Measurements from ENCODE around the gene ACAD11.
A peak's percentile ranks its signal among the peaks of the same experiment; 100 is the strongest.
"Not testable (repeated sequence)": the region's sequence is repeated elsewhere in the genome, so short reads cannot be mapped to it uniquely, and the experiment has no call there.

ACAD11 gene

GRCh38 chr3:132654721-132655120 lies 4.9 kb downstream of the ACAD11 start:
- no peak for DNase-seq (ENCODE audit: low read depth, low spot score)
- H3K4me3 ChIP-seq (ENCODE audit: low read length): no peak overlapping the region

- H3K4me3 ChIP-seq (ENCODE audit: low read length): no peak overlapping the region
- DNase-seq (ENCODE audit: low read depth, low spot score): no peak
Measured at GRCh38 chr3:132654190-132654589, 5.4 kb downstream of the ACAD11 start.

GRCh38 chr3:132652640-132653270 lies 6.9 kb downstream of the ACAD11 start:
- no peak overlapping the region for H3K4me3 ChIP-seq (ENCODE audit: low read length)
- no peak for DNase-seq (ENCODE audit: low read depth, low spot score)

- no peak for DNase-seq (ENCODE audit: low read depth, low spot score)
Measured at GRCh38 chr3:132650153-132650552, 9.5 kb downstream of the ACAD11 start.

GRCh38 chr3:132645058-132645457 lies 14.6 kb downstream of the ACAD11 start:
- no peak for DNase-seq (ENCODE audit: low read depth, low spot score)

More at GRCh38 chr3:132650153-132650552, 9.5 kb downstream of the ACAD11 start:
- H3K4me3 ChIP-seq (ENCODE audit: low read length): no peak overlapping the region

GRCh38 chr3:132643366-132643765 lies 16.2 kb downstream of the ACAD11 start:
- no peak for DNase-seq (ENCODE audit: low read depth, low spot score)
- no peak overlapping the region for H3K4me3 ChIP-seq (ENCODE audit: low read length)

More at GRCh38 chr3:132645058-132645457, 14.6 kb downstream of the ACAD11 start:
- no peak overlapping the region for H3K4me3 ChIP-seq (ENCODE audit: low read length)

- H3K4me3 ChIP-seq (ENCODE audit: low read length): no peak overlapping the region
- DNase-seq (ENCODE audit: low read depth, low spot score): no peak
Measured at GRCh38 chr3:132642539-132642847, 17.1 kb downstream of the ACAD11 start.

- peak; percentile 36 for DNase-seq (ENCODE audit: low read depth, low spot score)
- H3K4me3 ChIP-seq (ENCODE audit: low read length): no peak overlapping the region
Measured at GRCh38 chr3:132641837-132642538, 17.6 kb downstream of the ACAD11 start.

GRCh38 chr3:132641427-132641826 lies 18.2 kb downstream of the ACAD11 start:
- not testable (repeated sequence) for DNase-seq (ENCODE audit: low read depth, low spot score); H3K4me3 ChIP-seq (ENCODE audit: low read length)

- H3K4me3 ChIP-seq (ENCODE audit: low read length): no peak overlapping the region
- no peak for DNase-seq (ENCODE audit: low read depth, low spot score)
Measured at GRCh38 chr3:132638706-132639105, 20.9 kb downstream of the ACAD11 start.

- DNase-seq (ENCODE audit: low read depth, low spot score): no peak
- H3K4me3 ChIP-seq (ENCODE audit: low read length): no peak overlapping the region
Measured at GRCh38 chr3:132637590-132637989, 22.0 kb downstream of the ACAD11 start.

- H3K4me3 ChIP-seq (ENCODE audit: low read length): no peak overlapping the region
- DNase-seq (ENCODE audit: low read depth, low spot score): no peak
Measured at GRCh38 chr3:132635052-132635451, 24.6 kb downstream of the ACAD11 start.

- H3K4me3 ChIP-seq (ENCODE audit: low read length): no peak overlapping the region
- no peak for DNase-seq (ENCODE audit: low read depth, low spot score)
Measured at GRCh38 chr3:132630612-132631011, 29.0 kb downstream of the ACAD11 start.

- no peak overlapping the region for H3K4me3 ChIP-seq (ENCODE audit: low read length)
- no peak for DNase-seq (ENCODE audit: low read depth, low spot score)
Measured at GRCh38 chr3:132629928-132630327, 29.7 kb downstream of the ACAD11 start.

- DNase-seq (ENCODE audit: low read depth, low spot score): no peak
- no peak overlapping the region for H3K4me3 ChIP-seq (ENCODE audit: low read length)
Measured at GRCh38 chr3:132628157-132628556, 31.5 kb downstream of the ACAD11 start.

GRCh38 chr3:132626955-132627354 lies 32.7 kb downstream of the ACAD11 start:
- no peak for DNase-seq (ENCODE audit: low read depth, low spot score)
- no peak overlapping the region for H3K4me3 ChIP-seq (ENCODE audit: low read length)

- H3K4me3 ChIP-seq (ENCODE audit: low read length): no peak overlapping the region
- DNase-seq (ENCODE audit: low read depth, low spot score): no peak
Measured at GRCh38 chr3:132625613-132626012, 34.0 kb downstream of the ACAD11 start.

- H3K4me3 ChIP-seq (ENCODE audit: low read length): no peak overlapping the region
- no peak for DNase-seq (ENCODE audit: low read depth, low spot score)
Measured at GRCh38 chr3:132624790-132625189, 34.8 kb downstream of the ACAD11 start.

- no peak overlapping the region for H3K4me3 ChIP-seq (ENCODE audit: low read length)
- DNase-seq (ENCODE audit: low read depth, low spot score): no peak
Measured at GRCh38 chr3:132623646-132624045, 36.0 kb downstream of the ACAD11 start.

- no peak overlapping the region for H3K4me3 ChIP-seq (ENCODE audit: low read length)
- no peak for DNase-seq (ENCODE audit: low read depth, low spot score)
Measured at GRCh38 chr3:132622761-132623160, 36.8 kb downstream of the ACAD11 start.

GRCh38 chr3:132622148-132622547 lies 37.5 kb downstream of the ACAD11 start:
- no peak overlapping the region for H3K4me3 ChIP-seq (ENCODE audit: low read length)
- DNase-seq (ENCODE audit: low read depth, low spot score): no peak
